ENCODE measurements around the gene SP1. TPM values are rescaled to one million over a fixed set of nuclear protein-coding genes. Genes with fewer than 3 reads are reported as not detected.
"Not testable (repeated sequence)": the region's sequence is repeated elsewhere in the genome, so short reads cannot be mapped to it uniquely, and the experiment has no call there.

The SP1 gene
- total and polyA plus RNA-seq, 9 donors = 25.7 to 109 (median 85.9) TPM

- H3K4me1 ChIP-seq (ENCODE audit: insufficient read depth) = no peaks in the 10 kb centered on the region
- TF ChIP-seq POLR2A (IDR thresholded peaks at IDR 0.05) (no peak), EP300 (IDR thresholded peaks at IDR 0.05) (no peak), CTCF (IDR thresholded peaks at IDR 0.05) (no peak)
- H3K27ac ChIP-seq = no peak overlapping the region
- WGBS, 3 donors = 64 to 69% (median 67%) methylated on average over 3 of the region's 3 CpGs
- no peak for DNase-seq
- no peaks in the 10 kb centered on the region for H3K9me3 ChIP-seq
- H3K27me3 ChIP-seq = no peaks in the 10 kb centered on the region
- no peaks in the 10 kb centered on the region for H3K36me3 ChIP-seq
- intact Hi-C loops (cut with DNase I) = loop anchor here in 2 of 4 donors (5.0 to 10.0 kb wide), 2 partner anchors 150 to 152 kb away; partner anchors contain the start of genes NPFF (in 2 of the 2) and TARBP2 (in 1 of the 2)
- H3K4me3 ChIP-seq = no peak overlapping the region
Measured at GRCh38 chr12:53355121-53355520, 24.9 kb upstream of the SP1 start.

- TF ChIP-seq POLR2A (IDR thresholded peaks at IDR 0.05) = no peak
- TF ChIP-seq CTCF (IDR thresholded peaks at IDR 0.05) = no peak
- no peak for TF ChIP-seq EP300 (IDR thresholded peaks at IDR 0.05)
- Histone ChIP-seq H3K27me3 (no peaks in the 10 kb centered on the region), H3K4me3 (no peak overlapping the region), H3K9me3 (no peaks in the 10 kb centered on the region), H3K36me3 (no peaks in the 10 kb centered on the region), H3K27ac (no peak overlapping the region), H3K4me1 (ENCODE audit: insufficient read depth) (no peaks in the 10 kb centered on the region)
- no peak for DNase-seq
- WGBS, 3 donors = 70 to 78% (median 78%) methylated on average over 5 of the region's 5 CpGs
- intact Hi-C loops (cut with DNase I) = loop anchor here in 2 of 4 donors (5.0 to 10.0 kb wide), 2 partner anchors 146 to 148 kb away; partner anchors contain the start of genes NPFF (in 2 of the 2) and TARBP2 (in 1 of the 2)
Measured at GRCh38 chr12:53358836-53359419, 21.0 kb upstream of the SP1 start.

DNA sequence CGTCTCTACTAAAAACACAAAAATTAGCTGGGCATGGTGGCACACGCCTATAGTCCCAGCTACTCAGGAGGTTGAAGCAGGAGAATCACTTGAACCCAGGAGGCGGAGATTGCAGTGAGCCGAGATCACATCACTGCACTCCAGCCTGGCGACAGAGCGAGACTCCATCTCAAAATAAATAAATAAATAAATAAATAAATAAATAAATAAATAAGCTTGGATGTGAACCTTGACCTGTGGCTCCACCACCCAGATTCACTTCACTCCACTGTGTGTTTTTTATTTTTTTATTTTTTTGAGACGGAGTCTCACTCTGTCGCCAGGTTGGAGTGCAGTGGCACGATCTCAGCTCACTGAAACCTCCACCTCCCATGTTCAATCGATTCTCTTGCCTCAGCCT, 18.3 kb upstream of the SP1 start:
- H3K27me3 ChIP-seq; H3K9me3 ChIP-seq; H3K4me3 ChIP-seq; H3K36me3 ChIP-seq; H3K27ac ChIP-seq; H3K4me1 ChIP-seq (ENCODE audit: insufficient read depth); intact Hi-C loops (cut with DNase I); DNase-seq: not testable (repeated sequence)
- WGBS, 3 donors = 86 to 96% (median 92%) methylated on average over 10 of the region's 10 CpGs

DNA sequence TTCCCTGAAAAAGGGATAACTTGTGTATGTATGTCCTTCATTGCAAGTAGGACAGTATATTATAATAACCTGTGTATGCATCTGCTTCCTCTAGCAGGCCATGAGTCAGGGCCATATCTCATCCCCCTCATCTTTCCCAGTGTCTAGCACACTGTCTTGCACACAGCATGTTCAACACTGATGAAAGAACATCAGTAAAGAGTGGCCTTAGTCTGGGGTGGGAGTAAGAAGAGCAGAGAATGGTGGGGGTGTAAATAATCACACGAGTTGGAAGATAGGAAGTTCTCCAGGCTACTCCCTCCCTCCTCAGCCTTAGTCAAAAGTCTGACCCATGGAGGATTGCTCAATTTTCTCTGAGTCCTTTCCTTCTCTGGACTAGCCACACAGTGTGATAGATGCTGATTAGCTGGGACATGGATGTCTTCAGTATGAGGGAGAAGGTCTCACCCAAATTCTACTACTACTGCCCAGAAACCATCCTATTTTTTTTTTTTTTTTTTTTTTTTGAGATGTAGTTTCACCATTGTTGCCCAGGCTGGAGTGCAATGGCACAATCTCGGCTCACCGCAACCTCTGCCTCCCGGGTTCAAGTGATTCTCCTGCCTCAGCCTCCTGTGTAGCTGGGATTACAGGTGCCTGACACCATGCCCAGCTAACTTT, 14.6 kb upstream of the SP1 start:
- no peak for DNase-seq
- no peaks in the 10 kb centered on the region for H3K36me3 ChIP-seq
- H3K4me1 ChIP-seq (ENCODE audit: insufficient read depth) = peaks cover 8% of the 10 kb centered on the region
- intact Hi-C loops (cut with DNase I) = no loop called here
- H3K9me3 ChIP-seq = no peaks in the 10 kb centered on the region
- H3K27me3 ChIP-seq = no peaks in the 10 kb centered on the region
- H3K27ac ChIP-seq = no peak overlapping the region
- no peak for TF ChIP-seq EP300 (IDR thresholded peaks at IDR 0.05)
- TF ChIP-seq CTCF (IDR thresholded peaks at IDR 0.05) = no peak
- TF ChIP-seq POLR2A (IDR thresholded peaks at IDR 0.05) = no peak
- H3K4me3 ChIP-seq = no peak overlapping the region
- WGBS, 3 donors = 68 to 73% (median 68%) methylated on average over 4 of the region's 4 CpGs

DNA sequence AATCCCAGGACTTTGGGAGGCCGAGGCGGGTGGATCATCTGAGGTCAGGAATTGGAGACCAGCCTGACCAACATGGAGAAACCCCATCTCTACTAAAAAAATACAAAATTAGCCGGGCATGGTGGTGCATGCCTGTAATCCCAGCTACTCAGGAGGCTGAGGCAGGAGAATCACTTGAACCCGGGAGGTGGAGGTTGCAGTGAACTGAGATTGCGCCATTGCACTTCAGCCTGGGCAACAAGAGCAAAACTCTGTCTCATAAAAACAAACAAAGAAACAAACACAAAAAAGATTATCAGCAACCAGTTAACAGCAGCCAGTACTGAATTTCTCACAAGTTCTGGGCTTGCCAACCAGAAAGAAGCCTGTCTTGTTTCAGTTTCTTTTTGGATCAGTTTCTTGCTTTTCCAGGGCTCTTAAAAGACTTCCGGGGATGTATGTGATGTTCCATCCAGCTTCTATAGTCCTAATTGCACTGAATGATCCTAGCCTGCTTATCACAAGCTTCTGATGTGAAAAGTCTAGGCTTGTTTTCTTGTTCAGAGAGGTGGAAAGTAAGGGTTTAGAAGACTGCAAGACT, 6.3 kb upstream of the SP1 start:
- intact Hi-C loops (cut with DNase I); DNase-seq: not testable (repeated sequence)

GRCh38 chr12:53374277-53374676, 5.7 kb upstream of the SP1 start:
- H3K27me3 ChIP-seq; H3K27ac ChIP-seq; H3K36me3 ChIP-seq; H3K9me3 ChIP-seq; H3K4me1 ChIP-seq (ENCODE audit: insufficient read depth); intact Hi-C loops (cut with DNase I); H3K4me3 ChIP-seq: not testable (repeated sequence)
- 88 to 89% (median 88%) methylated on average over 14 of the region's 14 CpGs for WGBS, 3 donors
- DNase-seq = peak in 1 of 5 donors; percentile 28

More for the DNA sequence above, 6.3 kb upstream of the SP1 start:
- not testable (repeated sequence) for H3K4me3 ChIP-seq; H3K36me3 ChIP-seq; H3K27me3 ChIP-seq; H3K4me1 ChIP-seq (ENCODE audit: insufficient read depth); H3K9me3 ChIP-seq
- peak overlapping the region in 1 of 2 donors; percentile 32 for H3K27ac ChIP-seq
- WGBS, 3 donors = 71 to 73% (median 71%) methylated on average over 6 of the region's 6 CpGs
